Spinal cord (tissue), 10 donors: ENCODE data around the gene OGN. TPM values are rescaled to one million over a fixed set of nuclear protein-coding genes. Genes with fewer than 3 reads are reported as not detected.

Experiments used
- DNase-seq, 6 donors: peaks; one replicate each; pipeline versions ENCODE4 v3.0.0 to v3.0.0-alpha.2; 2013 to 2015; ENCODE audit warnings: low spot score in 6 of 6, low read depth in 4 of 6
- H3K27ac ChIP-seq: one replicate; pipeline ENCODE4 v1.5.1; 2013; ENCODE audit warnings: low read depth, low read length, control low read depth
- H3K27me3 ChIP-seq: one replicate; pipeline ENCODE4 v1.6.1; 2013; ENCODE audit warnings: low read length; ENCODE audit not compliant: control insufficient read depth, insufficient read depth
- H3K36me3 ChIP-seq: one replicate; pipeline ENCODE4 v1.6.1; 2013; ENCODE audit warnings: low read length; ENCODE audit not compliant: control insufficient read depth, insufficient read depth
- H3K4me1 ChIP-seq: one replicate; pipeline ENCODE4 v1.6.1; 2013; ENCODE audit warnings: low read length; ENCODE audit not compliant: control insufficient read depth, insufficient read depth
- H3K4me3 ChIP-seq: one replicate; pipeline ENCODE4 v1.5.1; 2013; ENCODE audit warnings: low read depth, low read length, control low read depth
- H3K9me3 ChIP-seq: one replicate; pipeline ENCODE4 v1.6.1; 2013; ENCODE audit warnings: low read length; ENCODE audit not compliant: control insufficient read depth, insufficient read depth
- WGBS: methylation state at CpG from one replicate; pipeline ENCODE4 v1.1.5; 2013; ENCODE audit warnings: missing lambda C conversion rate; ENCODE audit not compliant: insufficient coverage; 5-methylcytosine and 5-hydroxymethylcytosine counted together
- polyA plus RNA-seq, 2 donors: library from polyadenylated mRNA; unstranded; fragments of 120-200 nt; gene quantifications; one replicate each; pipeline ENCODE4 v1.2.1, GENCODE V29; 2013; ENCODE audit not compliant: insufficient read length in 2 of 2
- total RNA-seq, 2 donors: library from RNA; depleted of rRNA in 1 of 2; stranded (reverse); fragments of 120-200 nt in 1 of 2; fragments of >200 nt in 1 of 2; gene quantifications; one replicate each; pipeline versions ENCODE4 v1.2.3 to v1.2.4, GENCODE V29; 2013 to 2014
- donor health status: healthy.

Gene OGN
- total and polyA plus RNA-seq, 4 donors = 70.2 to 1,092 (median 446) TPM

- no peak overlapping the region for H3K4me3 ChIP-seq
- WGBS = 100% methylated on average over 2 of the region's 2 CpGs
- no peak for DNase-seq
- no peaks in the 10 kb centered on the region for H3K27me3 ChIP-seq
- no peaks in the 10 kb centered on the region for H3K36me3 ChIP-seq
- H3K27ac ChIP-seq = peak overlapping the region; percentile 50
- no peaks in the 10 kb centered on the region for H3K4me1 ChIP-seq
- H3K9me3 ChIP-seq = no peaks in the 10 kb centered on the region
These were observed 71.1 kb downstream of the OGN start for GRCh38 chr9:92333282-92333634.

Other genes starting within 250 kb of the OGN start
- gene IARS1, start 110.9 kb downstream of the OGN start, total RNA-seq = 100 to 1,000 TPM; 115 to 229 TPM
- 10 to 100 TPM; 76.3 to 76.7 TPM for gene IARS1, start 110.9 kb downstream of the OGN start, polyA plus RNA-seq
- 10 to 100 TPM; 20.3 to 29.0 TPM for gene NOL8, start 79.2 kb downstream of the OGN start, total RNA-seq
- 10 to 100 TPM; 28.1 to 30.0 TPM for gene NOL8, start 79.2 kb downstream of the OGN start, polyA plus RNA-seq
- 10 to 100 TPM; 12.7 to 15.5 TPM for gene CENPP, start 78.6 kb downstream of the OGN start, total RNA-seq
- 1 to 10 TPM; 5.4 to 7.6 TPM for gene CENPP, start 78.6 kb downstream of the OGN start, polyA plus RNA-seq
- gene OMD, start 19.9 kb upstream of the OGN start, total RNA-seq = 100 to 1,000 TPM in 1 of 2 donors, 10 to 100 TPM in 1; 76.5 to 133 TPM
- 10 to 100 TPM in 1 of 2 donors, 1 to 10 TPM in 1; 1.4 to 21.7 TPM for gene OMD, start 19.9 kb upstream of the OGN start, polyA plus RNA-seq
- 100 to 1,000 TPM; 118 to 142 TPM for gene ASPN, start 77.9 kb upstream of the OGN start, total RNA-seq
- 10 to 100 TPM; 12.5 to 41.1 TPM for gene ASPN, start 77.9 kb upstream of the OGN start, polyA plus RNA-seq
- gene ECM2, start 131.4 kb upstream of the OGN start, total RNA-seq = 100 to 1,000 TPM in 1 of 2 donors, 10 to 100 TPM in 1; 63.9 to 102 TPM
- 10 to 100 TPM in 1 of 2 donors, 1 to 10 TPM in 1; 6.1 to 25.2 TPM for gene ECM2, start 131.4 kb upstream of the OGN start, polyA plus RNA-seq